WTC11 (cell line): Measurements from ENCODE around the gene MGAT4D. TPM values are rescaled to one million over a fixed set of nuclear protein-coding genes. Genes with fewer than 3 reads are reported as not detected.

ENCODE experiments used
- ATAC-seq: fragments of 200-7000 bp; cut with Tn5 transposase; 2 replicates; pipeline ENCODE4 v1.10.0; 2021; ENCODE audit warnings: mild to moderate bottlenecking, moderate library complexity
- CTCF ChIA-PET: fragments of 300-600 bp; sonication (Branson Sonifier 250); formaldehyde crosslinking; loops from one replicate; lab custom pipeline; 2021; ENCODE audit warnings: antibody characterized with exemption; lab: Charles Lee
- POLR2A ChIA-PET: fragments of 350-600 bp; sonication (Branson Sonifier 250); formaldehyde crosslinking; loops from one replicate; lab custom pipeline; 2021; ENCODE audit warnings: antibody characterized with exemption; lab: Charles Lee
- DNase-seq: peaks from one replicate; pipeline ENCODE4 v3.0.0; 2021; ENCODE audit warnings: low spot score
- H3K27ac Mint-ChIP-seq: 2 replicates; pipeline ENCODE4 v1.8.0; 2021; ENCODE audit warnings: mixed read lengths
- H3K27me3 Mint-ChIP-seq: 2 replicates; pipeline ENCODE4 v1.8.0; 2021; ENCODE audit warnings: low read depth, mild to moderate bottlenecking, moderate library complexity, mixed read lengths
- H3K36me3 Mint-ChIP-seq: 2 replicates; pipeline ENCODE4 v1.8.0; 2021; ENCODE audit warnings: mixed read lengths
- H3K4me1 Mint-ChIP-seq: 2 replicates; pipeline ENCODE4 v1.8.0; 2022; ENCODE audit warnings: mixed read lengths
- H3K4me3 Mint-ChIP-seq: 2 replicates; pipeline ENCODE4 v1.8.0; 2021; ENCODE audit warnings: mild to moderate bottlenecking, moderate library complexity, mixed read lengths
- H3K9me3 Mint-ChIP-seq: 2 replicates; pipeline ENCODE4 v1.8.0; 2021; ENCODE audit warnings: mixed read lengths
- E2F1 ChIP-seq: sonication (generic); formaldehyde crosslinking; IDR thresholded peaks from 2 replicates; pipeline ENCODE4 v1.8.0; 2022; ENCODE audit warnings: mild to moderate bottlenecking, missing genetic modification reagents
- FOXP1 ChIP-seq: sonication (generic); formaldehyde crosslinking; IDR thresholded peaks from 2 replicates; pipeline ENCODE4 v1.8.0; 2022; ENCODE audit warnings: missing genetic modification reagents, mild to moderate bottlenecking, moderate library complexity, borderline replicate concordance
- JAZF1 ChIP-seq: fragments of 250-450 bp; sonication (Bioruptor Pico); IDR thresholded peaks from 2 replicates; pipeline ENCODE4 v1.9.0; 2021; ENCODE audit warnings: moderate library complexity, mild to moderate bottlenecking, inconsistent platforms
- OVOL2 ChIP-seq: fragments of 250-450 bp; sonication (Bioruptor Pico); IDR thresholded peaks from 2 replicates; pipeline ENCODE4 v1.9.0; 2021; ENCODE audit warnings: mild to moderate bottlenecking, borderline replicate concordance
- SOX15 ChIP-seq: fragments of 250-450 bp; sonication (Bioruptor Pico); IDR thresholded peaks from 2 replicates; pipeline ENCODE4 v1.9.0; 2021; ENCODE audit warnings: mild to moderate bottlenecking
- STAT6 ChIP-seq: sonication (generic); formaldehyde crosslinking; conservative IDR thresholded peaks from 2 replicates; pipeline ENCODE4 v1.8.1; 2023; ENCODE audit warnings: mild to moderate bottlenecking, low read depth, missing genetic modification reagents, moderate library complexity
- TEAD4 ChIP-seq: sonication (generic); formaldehyde crosslinking; IDR thresholded peaks from 2 replicates; pipeline ENCODE4 v1.8.0; 2022; ENCODE audit warnings: mild to moderate bottlenecking, missing genetic modification reagents
- ZNF219 ChIP-seq: sonication (generic); formaldehyde crosslinking; IDR thresholded peaks from 2 replicates; pipeline ENCODE4 v1.8.0; 2023; ENCODE audit warnings: missing genetic modification reagents, mild to moderate bottlenecking, borderline replicate concordance
- total RNA-seq: library from RNA; stranded (reverse); gene quantifications from 3 replicates; pipeline ENCODE4 v1.2.3, GENCODE V29; 2021
- TF ChIP-seq, protein P1 (sequence below): sonication (generic); formaldehyde crosslinking; IDR thresholded peaks from 2 replicates; pipeline ENCODE4 v1.8.1; 2023; ENCODE audit warnings: mild to moderate bottlenecking, missing genetic modification reagents, borderline replicate concordance
- TF ChIP-seq, protein P2 (sequence below): sonication (generic); formaldehyde crosslinking; IDR thresholded peaks from 2 replicates; pipeline ENCODE4 v1.8.0; 2022; ENCODE audit warnings: missing genetic modification reagents
- TF ChIP-seq, protein P3 (sequence below): fragments of 250-450 bp; sonication (Bioruptor Pico); conservative IDR thresholded peaks from 2 replicates; pipeline ENCODE4 v1.9.0; 2021; ENCODE audit warnings: mild to moderate bottlenecking
- TF ChIP-seq, protein P4 (sequence below): sonication (generic); formaldehyde crosslinking; IDR thresholded peaks from 2 replicates; pipeline ENCODE4 v1.8.1; 2023; ENCODE audit warnings: mild to moderate bottlenecking, missing genetic modification reagents

The MGAT4D gene
- total RNA-seq, 1 experiment from 2014 or later, result not detected

DNA sequence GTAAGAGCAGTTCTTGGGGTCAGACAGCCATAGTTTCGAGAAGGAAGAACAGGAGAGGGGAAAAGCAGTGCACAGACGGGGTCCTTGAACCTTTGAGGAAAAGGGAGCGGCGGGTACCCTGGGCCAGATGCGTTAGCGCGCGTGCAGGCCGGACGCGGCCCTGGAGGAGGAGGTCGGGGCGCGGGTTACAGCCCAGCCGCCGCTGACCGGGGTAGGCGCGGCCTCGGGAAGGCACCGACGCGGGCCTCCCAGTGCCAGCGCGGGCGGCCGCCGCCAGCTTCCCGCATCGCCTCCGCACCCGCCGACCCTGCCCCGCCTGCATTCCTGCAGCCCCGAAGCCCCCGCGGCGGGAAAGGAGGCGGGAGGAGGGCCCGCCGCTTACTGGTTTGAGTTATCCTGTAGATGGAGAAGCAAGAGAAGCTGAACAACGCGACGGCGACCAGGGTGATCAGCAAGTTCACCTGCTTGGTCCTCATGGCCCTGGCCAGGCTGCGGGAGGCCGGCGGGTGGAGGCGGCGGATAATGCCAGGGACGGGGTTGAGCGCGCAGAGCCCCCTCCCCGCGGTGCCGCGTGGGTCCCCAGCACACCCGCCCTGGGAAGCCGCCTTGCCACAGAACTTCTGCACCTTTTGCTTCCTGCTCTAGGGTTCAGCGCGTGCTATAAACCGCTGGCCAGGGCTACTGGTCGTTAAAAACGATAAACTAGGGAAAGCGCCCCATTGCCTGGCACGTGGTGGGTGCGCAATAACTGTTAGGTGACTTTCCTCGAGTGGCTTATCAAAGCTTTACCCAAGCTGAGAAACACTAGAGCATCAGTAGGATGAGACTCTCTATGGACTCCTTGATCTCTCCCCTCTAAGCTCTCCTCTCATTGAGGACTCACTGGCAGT, at the start of gene MGAT4D (continued):
- no peak for TF ChIP-seq OVOL2 (CRISPR knock-in tag)

- POLR2A ChIA-PET, result no interaction called here
- H3K36me3 Mint-ChIP-seq, result no peaks in the 10 kb centered on the region; the same call in 1 of the 2 replicates
- no peak overlapping the region for H3K4me3 Mint-ChIP-seq
- no peak for TF ChIP-seq TEAD4 (CRISPR knock-in tag)
- no peak for TF ChIP-seq SOX15 (CRISPR knock-in tag)
- TF ChIP-seq JAZF1 (CRISPR knock-in tag), result no peak
- TF ChIP-seq, protein P1, sequence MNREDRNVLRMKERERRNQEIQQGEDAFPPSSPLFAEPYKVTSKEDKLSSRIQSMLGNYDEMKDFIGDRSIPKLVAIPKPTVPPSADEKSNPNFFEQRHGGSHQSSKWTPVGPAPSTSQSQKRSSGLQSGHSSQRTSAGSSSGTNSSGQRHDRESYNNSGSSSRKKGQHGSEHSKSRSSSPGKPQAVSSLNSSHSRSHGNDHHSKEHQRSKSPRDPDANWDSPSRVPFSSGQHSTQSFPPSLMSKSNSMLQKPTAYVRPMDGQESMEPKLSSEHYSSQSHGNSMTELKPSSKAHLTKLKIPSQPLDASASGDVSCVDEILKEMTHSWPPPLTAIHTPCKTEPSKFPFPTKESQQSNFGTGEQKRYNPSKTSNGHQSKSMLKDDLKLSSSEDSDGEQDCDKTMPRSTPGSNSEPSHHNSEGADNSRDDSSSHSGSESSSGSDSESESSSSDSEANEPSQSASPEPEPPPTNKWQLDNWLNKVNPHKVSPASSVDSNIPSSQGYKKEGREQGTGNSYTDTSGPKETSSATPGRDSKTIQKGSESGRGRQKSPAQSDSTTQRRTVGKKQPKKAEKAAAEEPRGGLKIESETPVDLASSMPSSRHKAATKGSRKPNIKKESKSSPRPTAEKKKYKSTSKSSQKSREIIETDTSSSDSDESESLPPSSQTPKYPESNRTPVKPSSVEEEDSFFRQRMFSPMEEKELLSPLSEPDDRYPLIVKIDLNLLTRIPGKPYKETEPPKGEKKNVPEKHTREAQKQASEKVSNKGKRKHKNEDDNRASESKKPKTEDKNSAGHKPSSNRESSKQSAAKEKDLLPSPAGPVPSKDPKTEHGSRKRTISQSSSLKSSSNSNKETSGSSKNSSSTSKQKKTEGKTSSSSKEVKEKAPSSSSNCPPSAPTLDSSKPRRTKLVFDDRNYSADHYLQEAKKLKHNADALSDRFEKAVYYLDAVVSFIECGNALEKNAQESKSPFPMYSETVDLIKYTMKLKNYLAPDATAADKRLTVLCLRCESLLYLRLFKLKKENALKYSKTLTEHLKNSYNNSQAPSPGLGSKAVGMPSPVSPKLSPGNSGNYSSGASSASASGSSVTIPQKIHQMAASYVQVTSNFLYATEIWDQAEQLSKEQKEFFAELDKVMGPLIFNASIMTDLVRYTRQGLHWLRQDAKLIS (CRISPR knock-in tag), result no peak
- TF ChIP-seq ZNF219 (CRISPR knock-in tag), result no peak
- TF ChIP-seq, protein P2, sequence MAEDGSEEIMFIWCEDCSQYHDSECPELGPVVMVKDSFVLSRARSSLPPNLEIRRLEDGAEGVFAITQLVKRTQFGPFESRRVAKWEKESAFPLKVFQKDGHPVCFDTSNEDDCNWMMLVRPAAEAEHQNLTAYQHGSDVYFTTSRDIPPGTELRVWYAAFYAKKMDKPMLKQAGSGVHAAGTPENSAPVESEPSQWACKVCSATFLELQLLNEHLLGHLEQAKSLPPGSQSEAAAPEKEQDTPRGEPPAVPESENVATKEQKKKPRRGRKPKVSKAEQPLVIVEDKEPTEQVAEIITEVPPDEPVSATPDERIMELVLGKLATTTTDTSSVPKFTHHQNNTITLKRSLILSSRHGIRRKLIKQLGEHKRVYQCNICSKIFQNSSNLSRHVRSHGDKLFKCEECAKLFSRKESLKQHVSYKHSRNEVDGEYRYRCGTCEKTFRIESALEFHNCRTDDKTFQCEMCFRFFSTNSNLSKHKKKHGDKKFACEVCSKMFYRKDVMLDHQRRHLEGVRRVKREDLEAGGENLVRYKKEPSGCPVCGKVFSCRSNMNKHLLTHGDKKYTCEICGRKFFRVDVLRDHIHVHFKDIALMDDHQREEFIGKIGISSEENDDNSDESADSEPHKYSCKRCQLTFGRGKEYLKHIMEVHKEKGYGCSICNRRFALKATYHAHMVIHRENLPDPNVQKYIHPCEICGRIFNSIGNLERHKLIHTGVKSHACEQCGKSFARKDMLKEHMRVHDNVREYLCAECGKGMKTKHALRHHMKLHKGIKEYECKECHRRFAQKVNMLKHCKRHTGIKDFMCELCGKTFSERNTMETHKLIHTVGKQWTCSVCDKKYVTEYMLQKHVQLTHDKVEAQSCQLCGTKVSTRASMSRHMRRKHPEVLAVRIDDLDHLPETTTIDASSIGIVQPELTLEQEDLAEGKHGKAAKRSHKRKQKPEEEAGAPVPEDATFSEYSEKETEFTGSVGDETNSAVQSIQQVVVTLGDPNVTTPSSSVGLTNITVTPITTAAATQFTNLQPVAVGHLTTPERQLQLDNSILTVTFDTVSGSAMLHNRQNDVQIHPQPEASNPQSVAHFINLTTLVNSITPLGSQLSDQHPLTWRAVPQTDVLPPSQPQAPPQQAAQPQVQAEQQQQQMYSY, result no peak
- TF ChIP-seq, protein P3, sequence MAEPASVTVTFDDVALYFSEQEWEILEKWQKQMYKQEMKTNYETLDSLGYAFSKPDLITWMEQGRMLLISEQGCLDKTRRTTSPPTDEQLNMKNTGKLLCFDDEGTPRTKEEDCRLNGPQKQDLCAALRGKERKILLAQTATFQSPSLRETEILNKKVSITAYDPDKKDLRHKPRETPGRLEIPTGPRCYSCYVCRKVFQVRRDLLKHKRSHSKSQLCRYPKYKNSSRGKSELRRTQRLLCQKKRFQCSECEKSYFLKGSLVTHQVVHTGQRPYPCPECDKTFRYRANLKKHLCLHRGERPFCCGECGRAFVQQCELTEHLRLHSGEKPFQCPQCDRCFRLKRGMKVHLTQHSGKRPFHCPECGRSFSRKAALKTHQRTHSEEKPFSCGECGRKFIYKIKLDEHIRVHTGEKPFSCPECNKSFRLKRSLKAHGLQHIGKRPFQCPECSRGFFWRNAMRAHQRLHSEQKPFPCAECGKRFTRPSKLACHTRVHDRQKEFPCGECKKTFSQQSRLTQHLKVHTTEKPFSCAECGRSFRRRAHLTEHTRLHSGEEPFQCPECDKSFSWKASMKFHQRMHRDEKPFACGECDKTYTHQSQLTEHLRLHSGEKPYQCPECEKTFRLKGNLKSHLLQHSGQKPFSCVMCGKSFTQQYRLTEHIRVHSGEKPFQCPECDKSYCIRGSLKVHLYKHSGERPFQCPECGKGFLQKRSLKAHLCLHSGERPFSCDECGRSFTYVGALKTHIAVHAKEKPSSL (CRISPR knock-in tag), result no peak
- TF ChIP-seq STAT6 (CRISPR knock-in tag), result no peak
- TF ChIP-seq FOXP1 (CRISPR knock-in tag), result no peak
- no peak for TF ChIP-seq E2F1
- TF ChIP-seq, protein P4, sequence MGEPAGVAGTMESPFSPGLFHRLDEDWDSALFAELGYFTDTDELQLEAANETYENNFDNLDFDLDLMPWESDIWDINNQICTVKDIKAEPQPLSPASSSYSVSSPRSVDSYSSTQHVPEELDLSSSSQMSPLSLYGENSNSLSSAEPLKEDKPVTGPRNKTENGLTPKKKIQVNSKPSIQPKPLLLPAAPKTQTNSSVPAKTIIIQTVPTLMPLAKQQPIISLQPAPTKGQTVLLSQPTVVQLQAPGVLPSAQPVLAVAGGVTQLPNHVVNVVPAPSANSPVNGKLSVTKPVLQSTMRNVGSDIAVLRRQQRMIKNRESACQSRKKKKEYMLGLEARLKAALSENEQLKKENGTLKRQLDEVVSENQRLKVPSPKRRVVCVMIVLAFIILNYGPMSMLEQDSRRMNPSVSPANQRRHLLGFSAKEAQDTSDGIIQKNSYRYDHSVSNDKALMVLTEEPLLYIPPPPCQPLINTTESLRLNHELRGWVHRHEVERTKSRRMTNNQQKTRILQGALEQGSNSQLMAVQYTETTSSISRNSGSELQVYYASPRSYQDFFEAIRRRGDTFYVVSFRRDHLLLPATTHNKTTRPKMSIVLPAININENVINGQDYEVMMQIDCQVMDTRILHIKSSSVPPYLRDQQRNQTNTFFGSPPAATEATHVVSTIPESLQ (CRISPR knock-in tag), result no peak
- no peaks in the 10 kb centered on the region for H3K9me3 Mint-ChIP-seq
- ATAC-seq, result no peak
- no peaks in the 10 kb centered on the region for H3K4me1 Mint-ChIP-seq
- CTCF ChIA-PET, result no interaction called here
- H3K27me3 Mint-ChIP-seq, result no peaks in the 10 kb centered on the region
- H3K27ac Mint-ChIP-seq, result no peak overlapping the region
- DNase-seq, result no peak
These were observed 35.9 kb upstream of the MGAT4D start for GRCh38 chr4:140533951-140534480.
